Trophoblast cell (in vitro differentiated cells and primary cell): ENCODE data around the gene SACS.

Experiments used
- DNase-seq, 2 donors: peaks; one replicate each; pipeline ENCODE4 v3.0.0-alpha.2; 2016
- H2AFZ ChIP-seq: 2 replicates; pipeline ENCODE4 v1.6.1; 2013; ENCODE audit warnings: low read length, moderate library complexity, mild to moderate bottlenecking; ENCODE audit not compliant: insufficient read depth, poor library complexity
- H2AK5ac ChIP-seq: 2 replicates; pipeline ENCODE4 v1.6.1; 2013; ENCODE audit warnings: mild to moderate bottlenecking, low read length
- H2BK120ac ChIP-seq: 2 replicates; pipeline ENCODE4 v1.6.1; 2013; ENCODE audit warnings: low read length, mild to moderate bottlenecking, moderate library complexity; ENCODE audit not compliant: insufficient read depth, poor library complexity
- H2BK12ac ChIP-seq: 2 replicates; pipeline ENCODE4 v1.6.1; 2013; ENCODE audit warnings: mild to moderate bottlenecking, low read length, moderate library complexity
- H2BK5ac ChIP-seq: 2 replicates; pipeline ENCODE4 v1.6.1; 2013; ENCODE audit warnings: low read length, low read depth, moderate library complexity, mild to moderate bottlenecking; ENCODE audit not compliant: poor library complexity
- H3K14ac ChIP-seq: 2 replicates; pipeline ENCODE4 v1.6.1; 2013; ENCODE audit warnings: mild to moderate bottlenecking, low read length
- H3K18ac ChIP-seq: 2 replicates; pipeline ENCODE4 v1.6.1; 2013; ENCODE audit warnings: mild to moderate bottlenecking, low read length
- H3K23ac ChIP-seq: 2 replicates; pipeline ENCODE4 v1.6.1; 2013; ENCODE audit warnings: low read length
- H3K27ac ChIP-seq: 2 replicates; pipeline ENCODE4 v1.5.1; 2013; ENCODE audit warnings: low read depth, mild to moderate bottlenecking, inconsistent platforms, low read length, moderate library complexity
- H3K27me3 ChIP-seq: 2 replicates; pipeline ENCODE4 v1.6.1; 2013; ENCODE audit warnings: inconsistent platforms, mild to moderate bottlenecking, low read length, moderate library complexity; ENCODE audit not compliant: insufficient read depth
- H3K36me3 ChIP-seq, 2 experiments: 1 replicate in 1 of 2; 2 replicates in 1 of 2; pipeline ENCODE4 v1.6.1; 2013; ENCODE audit warnings: low read length in 2 of 2, mild to moderate bottlenecking in 2 of 2, moderate library complexity in 1 of 2; ENCODE audit not compliant: insufficient read depth in 2 of 2, control insufficient read depth in 1 of 2
- H3K4ac ChIP-seq: 2 replicates; pipeline ENCODE4 v1.6.1; 2013; ENCODE audit warnings: low read depth, mild to moderate bottlenecking, low read length, moderate library complexity
- H3K4me1 ChIP-seq, 2 experiments: 1 replicate in 1 of 2; 2 replicates in 1 of 2; pipeline ENCODE4 v1.6.1; 2013; ENCODE audit warnings: low read length in 2 of 2, mild to moderate bottlenecking in 2 of 2, moderate library complexity in 1 of 2; ENCODE audit not compliant: insufficient read depth in 2 of 2, control insufficient read depth in 1 of 2
- H3K4me2 ChIP-seq: 2 replicates; pipeline ENCODE4 v1.6.1; 2013; ENCODE audit warnings: inconsistent platforms, mild to moderate bottlenecking, low read length, moderate library complexity
- H3K4me3 ChIP-seq: 2 replicates; pipeline ENCODE4 v1.5.1; 2013; ENCODE audit warnings: mild to moderate bottlenecking, low read depth, low read length, inconsistent platforms
- H3K79me1 ChIP-seq: one replicate; pipeline ENCODE4 v1.6.1; 2013; ENCODE audit warnings: low read length
- H3K79me2 ChIP-seq: 2 replicates; pipeline ENCODE4 v1.6.1; 2013; ENCODE audit warnings: low read length, mild to moderate bottlenecking; ENCODE audit not compliant: control insufficient read depth, insufficient read depth, poor library complexity
- H3K9ac ChIP-seq: 2 replicates; pipeline ENCODE4 v1.6.1; 2013; ENCODE audit warnings: mild to moderate bottlenecking, low read length
- H3K9me3 ChIP-seq: 2 replicates; pipeline ENCODE4 v1.6.1; 2013; ENCODE audit warnings: low read depth, mild to moderate bottlenecking, control low read depth, inconsistent platforms, low read length; ENCODE audit not compliant: insufficient read depth
- H4K12ac ChIP-seq: 2 replicates; pipeline ENCODE4 v1.6.1; 2013; ENCODE audit warnings: low read depth, mild to moderate bottlenecking, low read length, moderate library complexity
- H4K8ac ChIP-seq: 2 replicates; pipeline ENCODE4 v1.6.1; 2013; ENCODE audit warnings: low read depth, mild to moderate bottlenecking, low read length, moderate library complexity
- H4K91ac ChIP-seq: one replicate; pipeline ENCODE4 v1.6.1; 2013; ENCODE audit warnings: low read depth, mild to moderate bottlenecking, low read length, moderate library complexity
- WGBS: extraction: QIAGEN DNeasy Blood & Tissue Kit; methylation state at CpG from one replicate; pipeline ENCODE4 v1.1.7; 2013; ENCODE audit warnings: missing lambda C conversion rate; ENCODE audit not compliant: insufficient read length, insufficient coverage; ENCODE audit errors: extremely low coverage; 5-methylcytosine and 5-hydroxymethylcytosine counted together

SACS gene

GRCh38 chr13:23437916-23438315, 4.4 kb upstream of the SACS start:
- Histone ChIP-seq H3K27me3 (no peaks in the 10 kb centered on the region), H4K91ac (no peak overlapping the region), H2BK12ac (no peak overlapping the region), H2AK5ac (no peak overlapping the region), H3K4me3 (no peak overlapping the region), H3K4me2 (no peak overlapping the region), H4K12ac (no peak overlapping the region), H3K79me2 (no peaks in the 10 kb centered on the region), H3K79me1 (no peaks in the 10 kb centered on the region), H2AFZ (no peak overlapping the region), H3K9ac (no peak overlapping the region), H3K27ac (no peak overlapping the region), H3K4me1 (no peaks in the 10 kb centered on the region), H2BK5ac (no peak overlapping the region), H3K36me3 (no peaks in the 10 kb centered on the region), H3K18ac (no peak overlapping the region), H3K9me3 (no peaks in the 10 kb centered on the region), H4K8ac (no peak overlapping the region), H3K4ac (no peak overlapping the region), H3K23ac (no peak overlapping the region), H2BK120ac (no peak overlapping the region), H3K14ac (no peak overlapping the region)
- no peak for DNase-seq
- no CpG with 5 or more reads among the region's 4 CpGs for WGBS

DNA sequence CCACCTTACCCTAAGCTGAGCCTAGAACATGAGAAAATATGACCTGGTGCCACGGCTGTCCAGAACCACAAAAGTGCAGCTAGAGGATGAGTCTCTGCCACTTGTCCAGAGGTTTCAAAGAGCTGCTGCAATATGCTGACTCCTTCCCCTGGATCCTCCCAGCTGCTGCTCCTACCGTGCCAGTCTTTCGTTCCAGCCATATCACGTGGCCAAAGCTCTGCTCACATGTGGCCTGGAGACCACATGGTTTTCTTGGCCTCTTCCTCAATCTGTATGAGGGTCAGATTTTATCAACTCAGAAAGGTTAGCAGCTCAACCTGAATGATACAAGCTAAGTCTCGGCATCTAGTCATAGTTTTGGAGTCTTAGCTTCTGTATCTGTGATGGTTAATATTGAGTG, 3.2 kb upstream of the SACS start:
- H4K8ac ChIP-seq, result no peak overlapping the region
- H3K27ac ChIP-seq, result no peak overlapping the region
- H3K4me3 ChIP-seq, result no peak overlapping the region
- no peak overlapping the region for H3K4me2 ChIP-seq
- H3K4ac ChIP-seq, result no peak overlapping the region
- no peak overlapping the region for H2BK12ac ChIP-seq
- H3K79me2 ChIP-seq, result no peaks in the 10 kb centered on the region
- no peak overlapping the region for H4K12ac ChIP-seq
- H3K14ac ChIP-seq, result no peak overlapping the region
- H3K27me3 ChIP-seq, result no peaks in the 10 kb centered on the region
- H3K36me3 ChIP-seq, result no peaks in the 10 kb centered on the region
- H3K23ac ChIP-seq, result no peak overlapping the region
- H3K18ac ChIP-seq, result no peak overlapping the region
- no peaks in the 10 kb centered on the region for H3K4me1 ChIP-seq
- DNase-seq, result no peak
- H3K9ac ChIP-seq, result no peak overlapping the region
- WGBS, result no CpG with 5 or more reads among the region's 5 CpGs
- no peak overlapping the region for H2BK120ac ChIP-seq
- no peak overlapping the region for H4K91ac ChIP-seq
- no peak overlapping the region for H2BK5ac ChIP-seq
- no peaks in the 10 kb centered on the region for H3K9me3 ChIP-seq
- no peaks in the 10 kb centered on the region for H3K79me1 ChIP-seq
- no peak overlapping the region for H2AK5ac ChIP-seq
- no peak overlapping the region for H2AFZ ChIP-seq

DNA sequence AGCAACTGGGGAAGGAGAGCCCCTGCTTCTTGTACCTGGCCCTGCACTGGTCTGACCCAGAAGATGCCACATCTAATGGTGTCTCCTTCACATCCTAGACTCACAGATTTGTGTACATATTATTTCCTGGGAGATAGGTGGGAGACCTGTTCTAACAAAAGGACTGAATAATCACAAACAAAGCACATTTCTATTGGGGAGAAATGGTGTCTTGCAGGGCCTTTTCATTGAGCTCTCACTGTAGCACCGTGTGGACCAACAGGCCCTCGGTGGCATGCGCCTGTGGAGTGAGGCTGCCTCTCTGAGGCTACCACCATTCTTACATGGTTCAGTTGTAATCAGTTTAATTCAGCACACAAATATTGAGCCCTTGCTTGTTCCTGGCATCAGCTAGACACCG, 989 bp upstream of the SACS start:
- H3K9me3 ChIP-seq, result no peaks in the 10 kb centered on the region
- H2BK12ac ChIP-seq, result no peak overlapping the region
- H4K91ac ChIP-seq, result no peak overlapping the region
- no peaks in the 10 kb centered on the region for H3K79me1 ChIP-seq
- WGBS, result no CpG with 5 or more reads among the region's 4 CpGs
- no peak overlapping the region for H2AFZ ChIP-seq
- H3K4me3 ChIP-seq, result no peak overlapping the region
- no peak for DNase-seq
- H4K8ac ChIP-seq, result no peak overlapping the region
- H3K36me3 ChIP-seq, result no peaks in the 10 kb centered on the region
- H2AK5ac ChIP-seq, result no peak overlapping the region
- H3K4me1 ChIP-seq, result peaks cover 0 to 2% of the 10 kb centered on the region in 2 experiments
- no peak overlapping the region for H3K14ac ChIP-seq
- H3K18ac ChIP-seq, result no peak overlapping the region
- H3K23ac ChIP-seq, result no peak overlapping the region
- no peak overlapping the region for H3K27ac ChIP-seq
- H2BK120ac ChIP-seq, result no peak overlapping the region
- no peaks in the 10 kb centered on the region for H3K27me3 ChIP-seq
- H3K9ac ChIP-seq, result no peak overlapping the region
- no peak overlapping the region for H3K4me2 ChIP-seq
- no peak overlapping the region for H3K4ac ChIP-seq
- no peaks in the 10 kb centered on the region for H3K79me2 ChIP-seq
- H2BK5ac ChIP-seq, result no peak overlapping the region
- no peak overlapping the region for H4K12ac ChIP-seq

DNA sequence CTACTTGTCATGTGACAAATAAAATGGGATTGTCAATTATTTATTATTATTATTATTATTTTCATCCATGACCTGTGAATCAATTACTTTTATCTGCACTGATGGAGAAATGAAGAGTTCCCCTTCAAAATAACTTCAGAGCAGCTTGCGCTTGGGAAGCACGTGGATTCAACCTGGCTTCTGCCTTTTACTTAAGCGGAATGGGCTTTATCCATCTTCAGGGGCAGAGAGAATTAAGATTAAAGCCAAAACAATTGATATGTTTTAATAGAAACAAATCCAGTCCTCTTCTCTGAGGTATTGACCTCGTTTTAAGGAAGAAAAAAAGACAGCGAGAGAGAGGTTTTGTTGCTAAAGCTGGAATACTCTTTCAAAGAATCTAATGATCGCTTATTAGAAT, 876 bp downstream of the SACS start:
- WGBS, result no CpG with 5 or more reads among the region's 6 CpGs
- no peak overlapping the region for H4K12ac ChIP-seq
- no peak overlapping the region for H3K27ac ChIP-seq
- H3K4me2 ChIP-seq, result no peak overlapping the region
- H3K4me3 ChIP-seq, result no peak overlapping the region
- no peak overlapping the region for H4K8ac ChIP-seq
- H3K9me3 ChIP-seq, result no peaks in the 10 kb centered on the region
- H2BK120ac ChIP-seq, result no peak overlapping the region
- H3K9ac ChIP-seq, result no peak overlapping the region
- H3K79me2 ChIP-seq, result no peaks in the 10 kb centered on the region
- no peak overlapping the region for H2BK5ac ChIP-seq
- no peak overlapping the region for H3K18ac ChIP-seq
- no peak overlapping the region for H3K23ac ChIP-seq
- H4K91ac ChIP-seq, result no peak overlapping the region
- H2AK5ac ChIP-seq, result no peak overlapping the region
- H2BK12ac ChIP-seq, result no peak overlapping the region
- no peaks in the 10 kb centered on the region for H3K36me3 ChIP-seq
- H3K79me1 ChIP-seq, result no peaks in the 10 kb centered on the region
- H3K4me1 ChIP-seq, result peaks cover 0 to 2% of the 10 kb centered on the region in 2 experiments
- no peak for DNase-seq
- H3K27me3 ChIP-seq, result no peaks in the 10 kb centered on the region
- H2AFZ ChIP-seq, result no peak overlapping the region
- H3K14ac ChIP-seq, result no peak overlapping the region
- no peak overlapping the region for H3K4ac ChIP-seq
